Smooth muscle cell (in vitro differentiated cells): ENCODE data around the gene NRXN2. TPM values are rescaled to one million over a fixed set of nuclear protein-coding genes. Genes with fewer than 3 reads are reported as not detected.

ENCODE experiments used
- DNase-seq: peaks from one replicate; lab custom pipeline; 2025; ENCODE audit not compliant: unreplicated experiment; lab: John Stamatoyannopoulos, UW
- H2AFZ ChIP-seq: fragments of 200-600 bp; sonication (generic); 2 replicates; pipeline ENCODE4 v1.6.0; 2016; ENCODE audit warnings: antibody characterized with exemption, low read depth, mild to moderate bottlenecking
- H3F3A ChIP-seq: fragments of 200-600 bp; sonication (generic); 2 replicates; pipeline ENCODE4 v1.6.0; 2017; ENCODE audit warnings: antibody characterized with exemption, low read depth
- H3K27ac ChIP-seq: fragments of 200-600 bp; sonication (generic); 2 replicates; pipeline ENCODE4 v1.5.1; 2016; ENCODE audit warnings: low read depth, mild to moderate bottlenecking
- H3K27me3 ChIP-seq: fragments of 200-600 bp; sonication (generic); 2 replicates; pipeline ENCODE4 v1.6.1; 2016; ENCODE audit warnings: low read depth, mild to moderate bottlenecking
- H3K36me3 ChIP-seq: fragments of 200-600 bp; sonication (generic); 2 replicates; pipeline ENCODE4 v1.5.1; 2016; ENCODE audit warnings: low read depth
- H3K4me1 ChIP-seq: fragments of 200-600 bp; sonication (generic); 2 replicates; pipeline ENCODE4 v1.5.1; 2016; ENCODE audit warnings: low read depth
- H3K4me2 ChIP-seq: fragments of 200-600 bp; sonication (generic); 2 replicates; pipeline ENCODE4 v1.6.0; 2016; ENCODE audit warnings: mild to moderate bottlenecking
- H3K4me3 ChIP-seq: fragments of 200-600 bp; sonication (generic); 2 replicates; pipeline ENCODE4 v1.5.1; 2016; ENCODE audit warnings: mild to moderate bottlenecking
- H3K79me2 ChIP-seq: fragments of 200-600 bp; sonication (generic); 2 replicates; pipeline ENCODE4 v1.6.0; 2016; ENCODE audit warnings: low read depth, mild to moderate bottlenecking
- H3K9ac ChIP-seq: fragments of 200-600 bp; sonication (generic); 2 replicates; pipeline ENCODE4 v1.6.0; 2016; ENCODE audit warnings: low read depth
- H3K9me3 ChIP-seq: fragments of 200-600 bp; sonication (generic); replicated peaks from 2 replicates; pipeline ENCODE4 v1.5.1; 2016; ENCODE audit warnings: low read depth
- H4K20me1 ChIP-seq: fragments of 200-600 bp; sonication (generic); 2 replicates; pipeline ENCODE4 v1.6.0; 2016; ENCODE audit warnings: low read depth
- WGBS: methylation state at CpG from one replicate; pipeline ENCODE4 v1.1.7; 2016; ENCODE audit warnings: low lambda C conversion rate; 5-methylcytosine and 5-hydroxymethylcytosine counted together
- polyA plus RNA-seq: library from polyadenylated mRNA; unstranded; fragments of >200 nt; fragmentation: Nextera tagmentation; extraction: Ambion mirVana; gene quantifications from 2 replicates; pipeline ENCODE4 v1.2.1, GENCODE V29; 2016
- total RNA-seq: library from RNA; depleted of rRNA; stranded (reverse); fragments of >200 nt; gene quantifications from 2 replicates; pipeline ENCODE4 v1.2.3, GENCODE V29; 2014
- TF ChIP-seq, protein P1 (sequence below): fragments of 200-600 bp; sonication (generic); IDR thresholded peaks from 2 replicates; pipeline ENCODE4 v1.5.1; 2017; ENCODE audit warnings: borderline replicate concordance, mild to moderate bottlenecking, antibody characterized with exemption; ENCODE audit not compliant: insufficient read depth, poor library complexity, severe bottlenecking

The NRXN2 gene
- total and polyA plus RNA-seq, 2 experiments from 2014 or later, result 1.4 to 1.7 TPM

DNA sequence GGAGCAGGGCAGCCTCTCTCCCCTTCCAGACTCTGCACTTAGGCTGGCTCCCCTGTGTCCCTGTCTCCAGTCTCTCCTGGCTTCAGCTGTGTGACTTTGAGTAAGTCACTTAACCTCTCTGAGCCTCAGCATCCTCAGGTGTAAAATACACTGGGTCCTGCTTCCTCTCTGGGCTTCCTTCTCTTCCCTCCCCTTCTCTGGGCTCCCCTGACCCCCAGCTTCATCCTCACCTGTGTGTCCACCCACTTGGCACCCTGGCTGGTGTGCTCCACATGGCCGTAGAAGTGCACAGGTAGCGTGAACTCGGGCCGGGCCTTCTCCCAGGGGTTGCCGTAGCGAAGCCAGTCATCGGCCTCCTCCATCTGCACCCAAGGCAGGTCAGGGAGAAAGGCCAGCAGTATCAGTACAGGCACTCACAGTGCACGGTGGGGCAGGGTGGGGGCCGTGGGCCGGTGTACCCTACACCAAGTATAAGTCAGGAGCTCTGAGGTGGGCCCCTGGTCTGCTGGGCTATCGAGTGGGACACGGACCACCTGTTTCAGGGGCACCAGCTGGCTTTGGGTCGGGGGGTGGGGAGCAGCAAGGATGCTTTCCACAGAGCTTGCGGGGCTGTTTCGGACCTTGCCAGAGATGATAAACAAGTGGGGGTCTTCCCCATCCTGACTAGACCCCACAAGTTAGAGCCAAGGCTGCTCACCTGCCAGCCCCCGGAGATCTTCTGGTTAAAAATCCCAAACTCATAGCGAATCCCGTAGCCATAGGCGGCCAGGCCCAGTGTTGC lies 34.7 kb upstream of the NRXN2 start:
- 89% methylated on average over 19 of the region's 19 CpGs for WGBS

DNA sequence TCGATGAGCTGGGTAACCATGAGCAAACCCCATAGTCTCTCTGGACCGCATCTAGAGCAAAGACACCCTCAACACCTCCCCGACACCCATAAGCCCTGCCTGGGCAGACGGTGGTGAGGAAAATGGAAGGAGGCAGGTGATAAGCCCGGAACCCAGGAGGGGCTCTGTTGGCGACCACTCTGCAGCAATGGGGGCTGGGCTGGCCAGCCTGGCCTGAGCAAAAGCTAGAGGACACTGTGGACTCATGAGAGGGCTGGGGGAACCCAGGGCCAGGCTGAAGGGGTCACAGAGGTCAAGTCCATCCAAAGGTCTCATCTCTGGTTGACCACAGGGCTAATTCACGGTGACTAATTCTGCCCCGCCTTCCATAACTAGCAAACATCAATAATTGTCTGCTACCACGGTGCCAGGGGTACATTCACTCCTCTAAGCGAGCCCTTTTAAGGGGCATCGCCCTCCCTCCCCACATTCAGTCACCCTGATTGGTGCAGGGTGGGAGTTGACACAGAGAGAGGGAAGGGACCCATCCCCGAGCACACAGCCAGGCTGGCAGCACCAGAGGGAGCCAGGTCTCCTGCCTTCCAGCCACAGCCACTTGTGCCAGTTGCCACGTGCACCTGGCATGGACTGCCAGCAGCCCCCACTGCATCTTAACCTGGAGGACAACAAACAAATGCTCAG lies 32.8 kb upstream of the NRXN2 start:
- Histone ChIP-seq H2AFZ (no peak overlapping the region), H3K36me3 (no peaks in the 10 kb centered on the region), H3K9ac (no peak overlapping the region), H3K27me3 (no peaks in the 10 kb centered on the region), H3F3A (no peaks in the 10 kb centered on the region), H3K9me3 (no peaks in the 10 kb centered on the region), H3K27ac (no peak overlapping the region), H3K4me3 (no peak overlapping the region), H3K4me1 (peaks cover 13% of the 10 kb centered on the region), H4K20me1 (peaks cover 8% of the 10 kb centered on the region), H3K79me2 (no peaks in the 10 kb centered on the region), H3K4me2 (no peak overlapping the region)
- 91% methylated on average over 13 of the region's 13 CpGs for WGBS
- TF ChIP-seq, protein P1, sequence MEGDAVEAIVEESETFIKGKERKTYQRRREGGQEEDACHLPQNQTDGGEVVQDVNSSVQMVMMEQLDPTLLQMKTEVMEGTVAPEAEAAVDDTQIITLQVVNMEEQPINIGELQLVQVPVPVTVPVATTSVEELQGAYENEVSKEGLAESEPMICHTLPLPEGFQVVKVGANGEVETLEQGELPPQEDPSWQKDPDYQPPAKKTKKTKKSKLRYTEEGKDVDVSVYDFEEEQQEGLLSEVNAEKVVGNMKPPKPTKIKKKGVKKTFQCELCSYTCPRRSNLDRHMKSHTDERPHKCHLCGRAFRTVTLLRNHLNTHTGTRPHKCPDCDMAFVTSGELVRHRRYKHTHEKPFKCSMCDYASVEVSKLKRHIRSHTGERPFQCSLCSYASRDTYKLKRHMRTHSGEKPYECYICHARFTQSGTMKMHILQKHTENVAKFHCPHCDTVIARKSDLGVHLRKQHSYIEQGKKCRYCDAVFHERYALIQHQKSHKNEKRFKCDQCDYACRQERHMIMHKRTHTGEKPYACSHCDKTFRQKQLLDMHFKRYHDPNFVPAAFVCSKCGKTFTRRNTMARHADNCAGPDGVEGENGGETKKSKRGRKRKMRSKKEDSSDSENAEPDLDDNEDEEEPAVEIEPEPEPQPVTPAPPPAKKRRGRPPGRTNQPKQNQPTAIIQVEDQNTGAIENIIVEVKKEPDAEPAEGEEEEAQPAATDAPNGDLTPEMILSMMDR, result no peak
- DNase-seq, result no peak

More for the DNA sequence above, 34.7 kb upstream of the NRXN2 start:
- Histone ChIP-seq H3K27me3 (no peaks in the 10 kb centered on the region), H3K9me3 (no peaks in the 10 kb centered on the region), H3K9ac (no peak overlapping the region), H3K4me1 (peaks cover 13% of the 10 kb centered on the region), H2AFZ (no peak overlapping the region), H4K20me1 (peaks cover 21% of the 10 kb centered on the region), H3F3A (peaks cover 3% of the 10 kb centered on the region), H3K4me2 (no peak overlapping the region), H3K36me3 (no peaks in the 10 kb centered on the region), H3K79me2 (no peaks in the 10 kb centered on the region), H3K4me3 (no peak overlapping the region), H3K27ac (no peak overlapping the region)
- TF ChIP-seq, protein P1, result no peak
- no peak for DNase-seq

DNA sequence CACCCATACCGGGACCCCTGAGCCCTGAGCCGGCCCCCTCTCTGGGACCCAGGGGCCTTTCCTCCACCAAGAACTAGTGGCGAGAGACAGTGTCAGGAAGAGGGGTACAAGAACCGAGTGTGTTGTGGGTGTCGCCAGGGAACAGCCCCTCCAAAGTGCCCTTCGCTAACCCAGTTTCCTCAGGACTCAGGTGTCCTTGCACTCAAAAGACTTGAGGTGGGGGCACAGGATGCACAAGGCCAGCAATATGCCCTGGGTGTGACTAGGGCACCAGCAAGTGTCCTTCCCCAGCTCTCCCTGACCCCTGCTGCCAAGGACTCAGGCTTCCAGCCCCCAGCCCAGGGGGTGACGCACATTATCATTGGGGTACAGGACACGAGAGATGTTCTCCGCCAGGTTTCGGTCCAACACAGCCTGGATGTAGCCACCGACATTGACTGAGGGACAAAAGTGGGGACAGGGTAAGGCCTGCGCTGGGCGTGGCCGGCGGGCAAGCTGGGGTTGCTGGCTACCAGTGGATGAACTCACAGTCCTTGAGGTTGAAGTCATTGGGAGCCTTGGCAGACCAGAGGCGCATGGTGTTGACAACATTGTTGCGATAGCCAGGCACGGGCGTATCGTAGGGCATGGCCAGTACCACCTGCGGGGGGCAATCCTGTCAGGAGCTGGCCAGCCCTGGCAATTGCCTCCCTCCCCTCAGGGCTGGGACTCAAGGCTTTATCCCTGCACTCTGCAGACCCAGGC lies 32.1 kb upstream of the NRXN2 start:
- TF ChIP-seq, protein P1, result no peak
- no peak overlapping the region for H3K9ac ChIP-seq
- WGBS, result 95% methylated on average over 21 of the region's 21 CpGs
- no peak overlapping the region for H3K27ac ChIP-seq
- H3K4me1 ChIP-seq, result peaks cover 7% of the 10 kb centered on the region
- no peaks in the 10 kb centered on the region for H3K79me2 ChIP-seq
- no peaks in the 10 kb centered on the region for H3K27me3 ChIP-seq
- no peaks in the 10 kb centered on the region for H3K36me3 ChIP-seq
- H2AFZ ChIP-seq, result no peak overlapping the region
- no peak for DNase-seq
- peaks cover 1% of the 10 kb centered on the region for H4K20me1 ChIP-seq
- H3K4me2 ChIP-seq, result no peak overlapping the region
- no peaks in the 10 kb centered on the region for H3K9me3 ChIP-seq
- H3K4me3 ChIP-seq, result no peak overlapping the region
- no peaks in the 10 kb centered on the region for H3F3A ChIP-seq
